GM18907 (cell line): ENCODE measurements around the gene GPD2.
"Not testable (repeated sequence)": the region's sequence is repeated elsewhere in the genome, so short reads cannot be mapped to it uniquely, and the experiment has no call there.

ENCODE experiments used
- ATAC-seq: cut with Tn5 transposase; IDR thresholded peaks from one replicate; pipeline ENCODE4 v1.9.1; 2021; ENCODE audit warnings: mild to moderate bottlenecking, moderate library complexity; ENCODE audit not compliant: unreplicated experiment

Gene GPD2

DNA sequence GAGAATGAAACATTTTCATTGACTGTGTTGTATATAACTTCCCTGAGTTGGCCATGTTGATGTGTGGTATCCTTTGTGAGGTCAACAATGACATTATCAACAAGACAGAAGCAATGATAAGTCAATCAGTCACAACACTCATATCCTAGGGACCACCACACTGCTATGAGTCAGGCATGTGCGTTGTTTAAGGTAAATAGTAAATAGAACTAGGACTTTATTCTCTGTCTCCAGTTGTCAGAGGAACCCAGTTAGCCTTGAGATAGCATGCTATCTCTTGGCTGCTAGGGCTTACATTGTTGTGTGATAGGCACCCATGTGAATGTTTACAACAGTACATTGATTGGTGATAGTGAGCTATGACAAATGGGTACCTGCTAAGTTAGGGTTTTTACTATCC lies 37.3 kb downstream of the GPD2 start:
- no peak for ATAC-seq

DNA sequence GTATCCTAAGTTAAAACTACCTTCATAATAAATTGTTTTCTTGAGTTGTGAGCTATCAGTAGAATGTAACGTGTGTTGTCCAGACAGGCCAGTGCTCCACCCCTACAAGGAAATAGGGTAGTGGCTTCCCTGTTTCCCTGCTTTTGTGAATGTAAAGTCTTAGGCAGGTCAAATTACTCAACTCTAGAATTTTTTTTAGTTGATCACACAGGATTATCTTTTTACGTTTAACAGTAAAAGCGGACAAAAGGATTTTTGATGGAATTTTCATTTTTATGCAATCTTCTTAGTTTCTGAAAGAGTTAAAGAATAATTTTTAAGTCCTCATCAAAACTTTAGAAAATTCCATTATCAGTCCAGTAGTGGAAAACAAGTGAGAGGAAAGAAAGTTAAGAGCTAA lies 38.2 kb downstream of the GPD2 start:
- no peak for ATAC-seq

DNA sequence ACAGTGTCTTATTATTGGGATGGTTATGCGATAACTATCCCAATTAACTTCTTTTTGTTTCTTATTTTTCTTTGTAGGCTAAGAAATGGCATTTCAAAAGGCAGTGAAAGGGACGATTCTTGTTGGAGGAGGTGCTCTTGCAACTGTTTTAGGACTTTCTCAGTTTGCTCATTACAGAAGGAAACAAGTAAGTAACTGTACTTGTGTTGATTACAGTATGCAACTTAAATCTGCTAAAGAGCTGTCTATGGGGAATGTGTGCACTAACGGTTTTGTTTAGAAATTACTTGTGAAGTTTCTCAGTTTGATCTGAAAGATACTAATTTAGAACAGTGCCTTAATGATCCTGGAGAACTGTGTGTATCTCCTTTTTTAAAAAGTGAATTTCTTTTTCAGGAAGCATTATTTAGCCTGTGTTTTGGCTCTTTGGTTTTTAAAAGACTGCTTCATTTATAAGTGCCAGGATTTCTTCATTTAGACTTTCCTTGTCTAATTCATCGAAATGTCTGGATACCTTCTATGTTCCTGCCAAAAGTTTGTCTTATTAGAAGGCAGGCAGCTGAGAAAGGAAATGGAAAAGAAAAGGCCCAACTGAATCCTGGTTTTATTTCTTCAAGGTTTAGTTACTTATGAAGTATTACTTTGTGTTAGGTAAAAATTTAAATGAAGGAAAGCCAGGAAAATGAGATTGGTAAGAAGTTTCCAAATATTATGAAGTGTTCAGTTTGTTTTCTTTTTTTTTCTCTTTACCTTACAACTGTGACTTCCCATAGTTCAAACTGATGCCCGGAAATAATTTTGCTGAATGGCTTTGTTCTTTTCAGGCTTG lies 40.1 kb downstream of the GPD2 start:
- ATAC-seq = no peak

DNA sequence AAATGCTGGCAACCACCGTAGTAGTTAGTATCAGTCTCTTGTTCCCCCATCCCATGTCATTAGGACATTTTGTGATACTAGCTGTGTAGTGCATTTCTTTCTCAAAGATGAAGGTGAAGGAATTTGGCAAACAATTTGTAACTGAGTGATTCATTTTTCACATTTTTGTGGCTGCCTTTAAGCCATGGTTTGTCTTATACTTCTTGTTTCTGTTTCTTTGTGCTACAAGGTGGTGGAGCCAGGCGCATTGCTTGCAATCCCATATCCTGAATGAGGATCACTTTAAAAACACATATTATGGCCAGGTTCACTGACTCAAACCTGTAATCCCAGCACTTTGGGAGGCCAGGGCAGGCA lies 40.6 kb downstream of the GPD2 start:
- peak; percentile 77 for ATAC-seq

DNA sequence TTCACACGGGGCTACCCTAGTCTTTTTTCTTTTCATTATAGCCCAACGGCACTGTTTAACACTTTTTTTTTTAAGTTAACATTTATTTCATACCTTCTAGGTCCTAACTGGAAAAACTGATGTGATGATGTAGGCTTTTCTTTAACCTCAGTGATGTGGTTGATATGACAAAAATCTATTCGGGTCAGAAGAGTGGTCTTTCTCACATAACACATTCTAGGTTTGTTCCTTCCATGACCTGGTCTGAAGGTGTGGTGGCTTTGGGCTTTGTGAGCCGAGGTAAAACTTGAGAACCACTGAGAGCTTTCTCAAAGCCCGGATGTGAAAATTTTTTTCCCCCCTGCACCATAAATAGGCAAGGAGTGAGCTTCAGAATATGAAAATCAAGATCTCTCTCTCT lies 44.2 kb downstream of the GPD2 start:
- no peak for ATAC-seq

DNA sequence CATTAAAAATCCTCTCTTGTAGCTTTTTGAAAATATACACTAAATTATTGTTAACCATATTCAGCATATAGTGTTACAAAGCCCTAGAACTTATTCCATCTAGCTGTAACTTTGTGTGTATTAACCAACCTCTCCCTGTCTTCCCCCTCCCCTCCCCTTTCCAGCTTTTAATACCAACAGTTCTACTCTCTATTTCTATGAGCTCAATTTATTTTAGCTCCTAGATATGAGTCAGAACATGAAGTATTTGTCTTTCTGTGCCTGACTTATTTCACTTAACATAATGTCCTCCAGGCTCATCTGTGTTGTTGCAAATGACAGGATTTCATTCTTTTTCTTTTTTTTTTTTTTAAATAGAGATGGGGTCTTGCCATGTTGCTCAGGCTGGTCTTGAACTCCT lies 45.1 kb downstream of the GPD2 start:
- ATAC-seq = no peak

DNA sequence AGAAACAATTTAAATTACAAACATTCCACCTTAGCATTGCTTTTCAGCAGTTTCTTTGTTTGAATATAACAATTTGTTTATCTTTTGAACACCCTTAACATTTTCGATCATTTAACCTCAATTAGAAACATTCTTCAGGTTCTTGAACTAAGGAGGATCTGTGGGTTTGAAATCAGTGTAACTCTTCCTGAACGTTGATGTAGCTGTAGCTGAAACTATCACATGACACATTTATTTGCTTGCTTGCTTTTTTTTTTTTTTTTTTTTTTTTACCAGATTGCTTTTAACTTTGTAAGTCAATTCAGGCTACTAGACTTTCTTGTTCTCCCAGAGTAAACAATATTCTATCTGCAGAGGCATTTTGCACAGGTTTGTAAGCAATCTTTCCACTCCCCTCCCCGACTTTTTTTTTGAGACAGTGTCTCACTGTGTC lies 47.6 kb downstream of the GPD2 start:
- no peak for ATAC-seq

DNA sequence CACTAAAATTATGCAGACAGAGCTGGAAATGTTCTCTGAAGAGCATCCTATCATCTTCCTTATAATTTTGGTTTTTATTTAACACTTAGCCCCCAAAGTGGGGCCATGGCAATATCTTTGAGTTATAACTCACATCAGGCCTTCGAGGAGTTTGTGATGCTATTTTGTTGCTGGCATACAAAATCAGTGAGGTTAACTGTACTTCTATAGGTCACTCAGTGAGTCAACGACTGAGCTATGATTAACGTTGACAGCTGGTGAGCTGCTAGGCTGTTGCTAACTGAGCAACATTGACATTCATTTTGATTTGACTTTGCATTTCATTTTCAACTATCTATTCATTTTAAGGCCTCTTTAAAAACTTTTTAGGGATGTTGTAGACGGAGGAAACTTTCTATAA lies 50.0 kb downstream of the GPD2 start:
- no peak for ATAC-seq

DNA sequence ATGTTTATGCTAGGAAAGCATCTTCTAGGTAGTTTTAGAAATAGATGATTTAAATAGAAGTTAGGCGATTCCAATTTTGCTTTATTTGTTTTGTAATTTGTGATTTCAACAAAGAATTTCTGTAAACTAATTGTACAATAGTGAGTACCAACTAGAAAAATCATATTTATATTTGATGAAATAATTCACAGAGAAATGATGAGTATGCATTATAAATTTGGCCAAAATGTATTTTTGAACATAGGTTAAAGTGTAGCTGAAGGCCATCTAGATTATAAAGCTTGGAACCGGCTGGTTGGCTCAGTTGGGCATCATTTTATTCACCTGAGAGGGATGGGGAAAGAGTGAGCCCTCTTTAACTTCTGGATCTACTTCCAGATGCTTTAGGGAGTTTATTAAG lies 50.4 kb downstream of the GPD2 start:
- ATAC-seq = no peak

DNA sequence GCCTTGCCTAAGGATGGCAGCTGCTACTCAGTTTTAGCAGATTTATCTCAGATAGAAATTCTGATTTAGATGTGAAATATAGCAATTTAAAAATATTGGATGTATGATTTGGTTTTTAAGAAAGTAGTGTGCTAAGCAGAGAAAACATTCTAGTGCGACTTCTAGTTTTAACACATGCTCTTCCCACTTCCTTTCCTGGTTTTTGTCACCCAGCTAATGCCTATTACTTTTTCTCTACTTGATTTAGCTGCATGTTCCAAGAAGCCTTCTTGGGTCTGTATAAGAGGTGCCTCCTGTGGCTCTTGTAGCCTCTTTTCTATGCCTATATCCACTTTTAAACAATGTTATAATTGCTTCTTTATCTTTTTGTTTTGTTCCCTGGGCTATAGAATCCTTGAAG lies 53.0 kb downstream of the GPD2 start:
- ATAC-seq = no peak

DNA sequence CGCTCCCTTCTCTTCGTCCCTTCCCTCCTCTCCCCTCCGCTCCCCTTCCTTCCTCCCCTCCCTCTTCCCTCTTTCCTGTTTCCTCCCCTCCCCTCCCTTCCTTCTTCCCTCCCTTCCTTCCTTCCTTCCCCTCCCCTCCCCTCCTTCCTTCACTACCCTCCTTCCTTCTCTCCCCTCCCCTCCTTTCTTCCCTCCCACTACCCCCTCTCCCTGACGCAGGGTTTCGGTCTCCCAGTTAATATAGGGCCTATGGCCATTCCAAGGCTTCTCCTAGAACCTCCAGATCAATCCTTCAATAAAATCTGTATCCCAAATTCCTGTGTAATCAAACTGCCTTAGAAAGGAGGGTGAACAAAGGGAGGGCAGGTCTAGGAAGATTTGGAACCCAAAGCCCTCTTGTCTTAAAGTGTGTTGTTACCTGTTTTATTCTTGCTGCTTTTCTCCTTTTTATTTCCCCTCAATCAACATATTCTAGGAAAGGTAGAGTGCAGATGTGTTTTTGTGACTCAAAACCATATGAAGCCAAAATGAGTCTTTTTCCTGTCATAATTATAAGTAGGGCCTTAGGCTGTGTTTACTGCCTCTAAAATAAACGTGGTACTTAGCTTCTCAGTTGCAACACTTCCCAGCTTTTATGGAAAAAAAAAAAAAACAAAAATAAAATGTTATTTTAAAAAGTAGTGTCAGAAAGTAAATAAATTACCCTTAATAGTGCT lies 53.7 kb downstream of the GPD2 start:
- ATAC-seq = no peak

DNA sequence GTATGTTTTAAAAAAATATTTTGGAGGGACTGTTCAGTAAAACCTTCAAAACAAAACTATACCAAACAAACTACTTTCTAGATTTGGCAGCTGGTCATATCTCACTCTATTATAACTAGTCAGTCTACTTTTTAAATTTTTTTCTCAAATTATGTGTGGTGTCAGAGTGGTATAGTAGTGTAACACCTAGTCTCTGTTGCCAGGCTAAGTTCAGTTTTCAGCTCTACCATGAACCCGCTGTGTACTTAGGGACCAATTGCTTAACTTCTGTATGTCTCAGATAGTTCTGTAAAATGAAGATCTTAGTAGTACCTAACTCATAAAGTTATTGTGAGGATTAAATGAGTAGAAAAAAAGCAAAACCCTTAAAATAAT lies 54.3 kb downstream of the GPD2 start:
- ATAC-seq = no peak

DNA sequence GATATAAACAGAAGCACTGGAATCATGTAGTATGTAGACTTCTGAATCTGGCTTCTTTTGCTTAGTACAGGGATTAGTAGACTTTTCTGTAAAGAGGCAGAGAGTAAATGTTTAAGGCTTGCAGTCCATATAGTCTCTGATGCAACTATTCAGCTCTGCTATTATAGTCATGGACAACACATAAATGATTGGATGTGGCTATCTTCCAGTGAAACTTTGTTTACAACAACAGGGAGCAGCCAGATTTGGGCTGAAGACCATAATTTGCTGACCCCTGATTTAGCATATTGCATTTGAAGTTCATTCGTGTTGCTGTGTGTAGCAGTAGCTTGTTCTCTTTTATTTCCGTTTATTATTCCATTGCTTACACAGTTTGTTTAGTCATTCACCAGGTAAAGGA lies 55.0 kb downstream of the GPD2 start:
- no peak for ATAC-seq

DNA sequence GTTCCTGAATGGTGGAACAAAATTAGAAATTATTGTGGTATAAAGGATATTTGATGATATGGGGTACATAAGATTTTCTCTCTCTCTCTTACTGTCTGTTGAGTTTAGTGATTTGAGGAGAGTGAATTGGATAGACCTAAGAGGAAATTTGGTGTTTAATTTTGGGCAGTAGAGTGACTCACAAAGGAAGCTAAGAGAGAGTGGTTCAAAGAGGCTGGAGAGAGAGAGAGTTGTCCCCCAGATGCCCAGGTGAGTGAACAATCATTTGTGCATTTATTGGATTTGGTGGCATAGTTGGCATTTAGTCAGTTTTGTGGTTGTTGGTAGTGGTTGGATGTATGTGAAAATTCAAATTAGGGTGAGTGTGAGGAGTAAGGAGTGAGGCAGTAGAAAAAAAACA lies 56.8 kb downstream of the GPD2 start:
- no peak for ATAC-seq

DNA sequence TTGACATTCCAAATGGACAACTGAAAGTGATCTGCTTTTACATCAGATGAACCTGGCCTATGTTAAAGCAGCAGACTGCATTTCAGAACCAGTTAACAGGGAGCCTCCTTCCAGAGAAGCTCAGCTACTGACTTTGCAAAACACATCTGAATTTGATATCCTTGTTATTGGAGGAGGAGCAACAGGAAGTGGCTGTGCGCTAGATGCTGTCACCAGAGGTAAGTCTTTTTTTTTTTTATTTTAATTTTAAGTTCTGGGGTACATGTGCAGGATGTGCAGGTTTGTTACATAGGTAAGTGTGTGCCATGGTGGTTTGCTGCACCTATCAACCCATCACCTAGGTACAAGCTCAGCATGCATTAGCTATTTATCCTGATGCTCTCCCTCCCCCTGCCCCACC lies 59.8 kb downstream of the GPD2 start:
- ATAC-seq = not testable (repeated sequence)

DNA sequence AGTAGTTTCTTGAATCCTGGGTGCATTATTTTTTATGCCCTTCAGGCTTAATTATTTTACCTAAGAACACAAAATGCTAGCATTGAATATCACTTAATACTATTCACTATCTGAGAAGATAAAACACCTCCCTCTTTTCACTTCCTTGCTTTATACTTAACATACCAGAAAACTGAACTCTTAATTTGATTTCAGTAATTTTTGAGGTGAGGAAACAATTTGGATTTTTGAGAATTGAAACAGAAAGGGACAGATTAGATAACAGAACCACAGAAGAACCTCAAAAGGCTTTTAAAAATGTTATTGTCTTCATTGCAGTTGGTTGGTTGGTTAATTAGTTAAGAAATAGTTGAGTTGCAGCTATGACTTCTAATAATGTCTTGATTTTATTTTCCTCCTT lies 69.5 kb downstream of the GPD2 start:
- ATAC-seq = peak; percentile 74

DNA sequence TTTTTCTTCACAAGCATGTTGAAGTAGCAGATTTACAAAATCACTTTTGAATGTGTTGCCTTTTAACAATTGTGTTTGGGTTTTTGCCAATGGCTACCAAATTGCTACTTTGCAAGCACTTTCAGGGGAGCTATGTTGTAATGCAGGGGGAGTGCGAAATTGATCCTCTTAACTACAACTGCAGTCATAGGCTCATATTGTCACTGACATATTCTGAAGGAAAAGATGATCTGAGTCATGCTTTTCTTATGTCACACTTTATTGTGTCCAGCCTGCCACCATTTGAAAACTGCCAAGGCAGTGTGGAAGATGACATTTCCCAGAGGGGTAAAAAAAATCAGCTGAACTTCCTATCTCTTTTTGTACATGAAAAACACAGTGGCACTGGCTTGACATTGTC lies 74.9 kb downstream of the GPD2 start:
- ATAC-seq = no peak

DNA sequence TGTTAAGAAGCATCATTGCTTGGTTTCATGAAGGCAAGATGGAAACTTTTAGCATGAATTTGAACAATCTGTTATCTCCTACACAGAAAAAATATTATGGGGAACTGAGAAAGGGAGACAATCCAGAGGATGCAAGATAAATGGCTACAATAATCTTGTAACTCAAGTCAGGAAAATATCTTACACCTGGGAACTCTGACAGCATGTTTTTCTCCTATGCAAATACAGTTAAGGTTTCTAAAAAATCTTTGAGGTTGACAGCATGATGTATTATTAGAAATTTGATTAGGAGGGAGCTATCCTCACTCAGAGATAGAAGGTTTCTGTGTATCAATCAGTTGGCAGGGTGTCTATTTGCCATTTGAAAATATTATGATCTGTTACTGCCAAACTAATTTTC lies 75.6 kb downstream of the GPD2 start:
- no peak for ATAC-seq

DNA sequence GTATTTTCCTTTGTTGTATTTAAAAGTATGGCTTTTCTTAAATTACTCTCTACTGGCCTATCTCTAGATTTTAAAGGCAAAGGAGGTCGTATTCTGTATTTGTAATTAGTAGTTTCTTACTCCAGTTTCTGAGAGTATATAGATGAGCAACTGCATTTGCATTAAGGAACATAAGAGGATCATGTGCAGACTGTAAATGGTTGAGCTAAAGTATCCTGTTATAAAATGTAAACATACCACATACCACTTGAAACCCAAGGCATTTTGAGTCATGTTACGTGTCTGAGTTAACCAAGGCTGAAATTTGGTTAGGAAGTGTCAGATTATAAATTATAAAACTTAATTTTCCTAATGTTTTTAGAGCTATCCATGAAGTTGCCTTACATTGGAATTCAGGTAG lies 76.3 kb downstream of the GPD2 start:
- ATAC-seq = peak; percentile 59

DNA sequence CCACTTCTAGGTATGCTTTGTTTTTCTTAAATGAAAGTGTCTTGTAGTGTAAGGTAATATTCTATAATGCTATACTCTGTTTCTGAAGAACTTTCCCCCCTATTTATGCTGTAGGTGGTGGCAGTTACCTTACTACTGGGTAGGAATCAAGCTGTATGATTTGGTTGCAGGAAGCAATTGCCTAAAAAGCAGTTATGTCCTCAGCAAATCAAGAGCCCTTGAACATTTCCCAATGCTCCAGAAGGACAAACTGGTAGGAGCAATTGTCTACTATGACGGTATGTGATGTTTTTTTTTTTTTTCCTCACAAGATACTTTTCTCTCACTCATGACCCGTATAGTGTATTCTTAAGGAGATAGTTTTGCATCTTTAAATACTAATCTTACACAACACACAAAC lies 77.0 kb downstream of the GPD2 start:
- ATAC-seq = no peak

DNA sequence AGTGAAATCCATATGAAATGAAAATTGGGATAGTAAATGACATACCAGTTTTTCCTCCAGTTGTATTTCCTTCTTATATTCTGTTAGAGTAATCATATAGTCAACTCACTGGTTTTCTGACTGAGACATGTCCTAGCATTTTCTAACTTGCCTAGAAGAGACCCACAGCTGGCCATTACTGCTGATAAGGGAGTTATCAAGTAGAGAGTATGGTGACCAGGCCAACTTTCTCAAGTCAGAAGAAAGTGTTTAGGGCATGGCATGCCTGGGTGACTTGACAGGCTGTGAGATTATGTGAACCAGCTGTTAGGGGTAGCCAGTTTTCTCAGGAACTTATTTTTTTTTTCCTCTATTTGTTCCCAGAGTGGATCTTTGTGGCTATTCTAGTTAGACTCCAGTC lies 81.2 kb downstream of the GPD2 start:
- ATAC-seq = no peak

DNA sequence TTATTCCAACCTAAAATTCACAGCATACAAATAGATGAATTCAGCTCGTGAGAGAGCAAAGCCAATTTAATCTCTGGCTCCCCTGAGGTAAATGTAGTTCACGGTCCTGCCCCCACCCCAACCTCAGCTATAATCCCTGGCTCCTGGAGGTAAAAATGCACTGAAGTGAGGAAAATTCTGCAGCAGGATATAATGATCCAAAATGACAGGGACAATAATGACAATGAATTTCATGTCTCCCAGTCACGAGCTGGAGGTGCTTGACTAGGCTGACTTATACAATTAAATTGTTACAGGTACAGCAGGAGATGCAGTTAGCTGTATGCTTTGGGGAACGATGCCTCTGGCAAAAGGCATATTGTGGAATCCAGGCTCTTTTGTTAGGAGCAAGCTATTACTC lies 82.0 kb downstream of the GPD2 start:
- no peak for ATAC-seq
